ENCODE measurements around the gene PAPOLA. TPM values are rescaled to one million over a fixed set of nuclear protein-coding genes. Genes with fewer than 3 reads are reported as not detected.

The PAPOLA gene
- total RNA-seq, 4 donors from 2014 or later, result 175 to 206 (median 183) TPM

GRCh38 chr14:96574171-96574632, 72.0 kb downstream of the PAPOLA start:
- H3K36me3 ChIP-seq, result peaks cover 0 to 11% (median 0%) of the 10 kb centered on the region in 3 donors
- H3K27me3 ChIP-seq, result no peaks in the 10 kb centered on the region
- H3K9me3 ChIP-seq, result no peaks in the 10 kb centered on the region
- H3K4me1 ChIP-seq, result no peaks in the 10 kb centered on the region
- no peak for DNase-seq
- no peak overlapping the region for H3K27ac ChIP-seq
- TF ChIP-seq POLR2A (IDR thresholded peaks at IDR 0.05) (no peak), CTCF (IDR thresholded peaks at IDR 0.05) (no peak)
- H3K4me3 ChIP-seq, result no peak overlapping the region

- no peak for DNase-seq
- no peaks in the 10 kb centered on the region for H3K9me3 ChIP-seq
- no peak for TF ChIP-seq CTCF (IDR thresholded peaks at IDR 0.05)
- no peak for TF ChIP-seq POLR2A (IDR thresholded peaks at IDR 0.05)
- peaks cover 0 to 11% (median 0%) of the 10 kb centered on the region in 3 donors for H3K36me3 ChIP-seq
- no peaks in the 10 kb centered on the region for H3K4me1 ChIP-seq
- H3K27ac ChIP-seq, result no peak overlapping the region
- H3K4me3 ChIP-seq, result no peak overlapping the region
- no peaks in the 10 kb centered on the region for H3K27me3 ChIP-seq
Measured at GRCh38 chr14:96574633-96575632, 72.8 kb downstream of the PAPOLA start.

- Histone ChIP-seq H3K4me1 (no peaks in the 10 kb centered on the region), H3K27me3 (no peaks in the 10 kb centered on the region), H3K4me3 (no peak overlapping the region), H3K36me3 (peaks cover 0 to 11% (median 0%) of the 10 kb centered on the region in 3 donors), H3K9me3 (no peaks in the 10 kb centered on the region), H3K27ac (no peak overlapping the region)
- DNase-seq, result no peak
- no peak for TF ChIP-seq POLR2A (IDR thresholded peaks at IDR 0.05)
- TF ChIP-seq CTCF (IDR thresholded peaks at IDR 0.05), result no peak
Measured at GRCh38 chr14:96576359-96576758, 74.2 kb downstream of the PAPOLA start.

GRCh38 chr14:96576937-96577336, 74.8 kb downstream of the PAPOLA start:
- no peak for DNase-seq
- H3K4me3 ChIP-seq, result no peak overlapping the region
- H3K9me3 ChIP-seq, result no peaks in the 10 kb centered on the region
- H3K27ac ChIP-seq, result no peak overlapping the region
- no peaks in the 10 kb centered on the region for H3K4me1 ChIP-seq
- no peaks in the 10 kb centered on the region for H3K27me3 ChIP-seq
- TF ChIP-seq POLR2A (IDR thresholded peaks at IDR 0.05) (no peak), CTCF (IDR thresholded peaks at IDR 0.05) (no peak)
- peaks cover 0 to 11% (median 0%) of the 10 kb centered on the region in 3 donors for H3K36me3 ChIP-seq

GRCh38 chr14:96578619-96579018, 76.4 kb downstream of the PAPOLA start:
- no peaks in the 10 kb centered on the region for H3K9me3 ChIP-seq
- H3K4me1 ChIP-seq, result no peaks in the 10 kb centered on the region
- TF ChIP-seq CTCF (IDR thresholded peaks at IDR 0.05) (no peak), POLR2A (IDR thresholded peaks at IDR 0.05) (no peak)
- H3K36me3 ChIP-seq, result no peaks in the 10 kb centered on the region
- no peak for DNase-seq
- H3K27me3 ChIP-seq, result no peaks in the 10 kb centered on the region
- H3K27ac ChIP-seq, result no peak overlapping the region
- no peak overlapping the region for H3K4me3 ChIP-seq

All from Peyer's patch (tissue), 4 donors.